HEK293 (cell line): Measurements from ENCODE around the gene ADK.

Experiments
- CTCF ChIA-PET: fragments of 350-600 bp; formaldehyde crosslinking; extraction: SDS; loops from one replicate; lab custom pipeline; 2021; ENCODE audit warnings: antibody characterized with exemption; lab: Yijun Ruan, JAX
- POLR2A ChIA-PET: fragments of 300-600 bp; formaldehyde crosslinking; extraction: SDS; loops from one replicate; lab custom pipeline; 2020; ENCODE audit warnings: antibody characterized with exemption, inconsistent platforms; lab: Yijun Ruan, JAX
- H3K27ac ChIP-seq: fragments of 200-500 bp; sonication (Bioruptor generic); 2 replicates; pipeline ENCODE4 v1.5.1; 2014; ENCODE audit warnings: low read depth, low read length, control low read depth, inconsistent platforms; ENCODE audit errors: extremely low read depth
- H3K36me3 ChIP-seq, 2 experiments: fragments of 200-500 bp in 1 of 2; sonication (Bioruptor generic) in 1 of 2; 1 replicate in 1 of 2; 2 replicates in 1 of 2; pipeline ENCODE4 v1.5.1; 2014 to 2017; ENCODE audit warnings: inconsistent platforms in 2 of 2, low read length in 2 of 2; ENCODE audit not compliant: control insufficient read depth in 2 of 2, insufficient read depth in 1 of 2
- H3K4me1 ChIP-seq: fragments of 200-500 bp; sonication (Bioruptor generic); 2 replicates; pipeline ENCODE4 v1.5.1; 2014; ENCODE audit warnings: mild to moderate bottlenecking, low read length, inconsistent platforms; ENCODE audit not compliant: control insufficient read depth, insufficient read depth
- H3K4me3 ChIP-seq: 2 replicates; pipeline ENCODE4 v1.5.1; 2011; ENCODE audit warnings: low read depth, mild to moderate bottlenecking, control low read depth, low read length, moderate library complexity
- H3K9me3 ChIP-seq: fragments of 200-500 bp; sonication (Bioruptor generic); 2 replicates; pipeline ENCODE4 v1.5.1; 2014; ENCODE audit warnings: low read depth, low read length, inconsistent platforms; ENCODE audit not compliant: control insufficient read depth, insufficient read depth
- OVOL3 ChIP-seq: fragments of 450-650 bp; formaldehyde crosslinking; IDR thresholded peaks from 2 replicates; pipeline ENCODE4 v1.5.1; 2016; ENCODE audit warnings: missing biosample characterization, missing genetic modification characterization
- PATZ1 ChIP-seq: fragments of 450-650 bp; formaldehyde crosslinking; IDR thresholded peaks from 2 replicates; pipeline ENCODE4 v1.5.1; 2016; ENCODE audit warnings: missing biosample characterization, missing genetic modification characterization
- TSHZ1 ChIP-seq: fragments of 450-650 bp; formaldehyde crosslinking; IDR thresholded peaks from 2 replicates; pipeline ENCODE4 v1.5.1; 2016; ENCODE audit warnings: missing biosample characterization, missing genetic modification characterization, borderline replicate concordance
- ZBTB11 ChIP-seq: fragments of 450-650 bp; formaldehyde crosslinking; conservative IDR thresholded peaks from 2 replicates; pipeline ENCODE4 v1.5.1; 2016; ENCODE audit warnings: low read depth, missing biosample characterization, missing genetic modification characterization
- ZBTB6 ChIP-seq: fragments of 450-650 bp; formaldehyde crosslinking; IDR thresholded peaks from 2 replicates; pipeline ENCODE4 v1.5.1; 2017; ENCODE audit warnings: missing biosample characterization, missing genetic modification characterization
- ZBTB7A ChIP-seq: fragments of 450-650 bp; formaldehyde crosslinking; IDR thresholded peaks from 2 replicates; pipeline ENCODE4 v1.5.1; 2016; ENCODE audit warnings: low read depth, missing biosample characterization, missing genetic modification characterization
- ZBTB8A ChIP-seq: fragments of 450-650 bp; formaldehyde crosslinking; IDR thresholded peaks from 2 replicates; pipeline ENCODE4 v1.5.1; 2016; ENCODE audit warnings: missing biosample characterization, missing genetic modification characterization
- ZNF132 ChIP-seq: fragments of 450-650 bp; formaldehyde crosslinking; IDR thresholded peaks from 2 replicates; pipeline ENCODE4 v1.5.1; 2017; ENCODE audit warnings: missing biosample characterization, missing genetic modification characterization, borderline replicate concordance
- ZNF214 ChIP-seq: fragments of 450-650 bp; formaldehyde crosslinking; IDR thresholded peaks from 2 replicates; pipeline ENCODE4 v1.5.1; 2017; ENCODE audit warnings: missing biosample characterization, mild to moderate bottlenecking, missing genetic modification characterization, borderline replicate concordance
- ZNF239 ChIP-seq: fragments of 450-650 bp; formaldehyde crosslinking; IDR thresholded peaks from 2 replicates; pipeline ENCODE4 v1.5.1; 2016; ENCODE audit warnings: missing biosample characterization, missing genetic modification characterization
- ZNF274 ChIP-seq, 2 experiments: fragments of 200-500 bp in 1 of 2; fragments of 450-650 bp in 1 of 2; sonication (Bioruptor generic) in 1 of 2; formaldehyde crosslinking in 1 of 2; IDR thresholded peaks; 2 replicates each; pipeline versions ENCODE4 v1.5.1 to v1.6.1; 2014 to 2016; ENCODE audit warnings: borderline replicate concordance in 1 of 2, inconsistent platforms in 1 of 2, low read length in 1 of 2, missing biosample characterization in 1 of 2, missing genetic modification characterization in 1 of 2
- ZNF341 ChIP-seq: fragments of 450-650 bp; formaldehyde crosslinking; IDR thresholded peaks from 2 replicates; pipeline ENCODE4; 2016; ENCODE audit warnings: low read depth, missing biosample characterization, missing genetic modification characterization
- ZNF404 ChIP-seq: fragments of 450-650 bp; formaldehyde crosslinking; IDR thresholded peaks from 2 replicates; pipeline ENCODE4 v1.5.1; 2017; ENCODE audit warnings: missing biosample characterization, missing genetic modification characterization
- ZNF473 ChIP-seq: fragments of 450-650 bp; formaldehyde crosslinking; IDR thresholded peaks from 2 replicates; pipeline ENCODE4 v1.5.1; 2017; ENCODE audit warnings: missing biosample characterization, missing genetic modification characterization
- ZNF510 ChIP-seq: fragments of 450-650 bp; formaldehyde crosslinking; IDR thresholded peaks from 2 replicates; pipeline ENCODE4 v1.5.1; 2018; ENCODE audit warnings: mild to moderate bottlenecking, missing genetic modification characterization, missing biosample characterization; ENCODE audit not compliant: insufficient replicate concordance
- ZNF560 ChIP-seq: fragments of 450-650 bp; formaldehyde crosslinking; IDR thresholded peaks from 2 replicates; pipeline ENCODE4 v1.5.1; 2017; ENCODE audit warnings: missing biosample characterization, missing genetic modification characterization, borderline replicate concordance
- ZNF658 ChIP-seq: fragments of 450-650 bp; formaldehyde crosslinking; IDR thresholded peaks from 2 replicates; pipeline ENCODE4; 2016; ENCODE audit warnings: missing biosample characterization, missing genetic modification characterization
- ZNF701 ChIP-seq: fragments of 450-650 bp; formaldehyde crosslinking; IDR thresholded peaks from 2 replicates; pipeline ENCODE4 v1.5.1; 2016; ENCODE audit warnings: missing biosample characterization, missing genetic modification characterization
- ZNF777 ChIP-seq: fragments of 450-650 bp; formaldehyde crosslinking; IDR thresholded peaks from 2 replicates; pipeline ENCODE4 v1.5.1; 2017; ENCODE audit warnings: missing biosample characterization, missing genetic modification characterization, borderline replicate concordance
- ZSCAN30 ChIP-seq: fragments of 450-650 bp; IDR thresholded peaks from 2 replicates; pipeline ENCODE4 v1.5.1; 2018; ENCODE audit warnings: missing biosample characterization, mild to moderate bottlenecking, missing genetic modification characterization, moderate library complexity
- ZSCAN4 ChIP-seq: fragments of 450-650 bp; formaldehyde crosslinking; IDR thresholded peaks from 2 replicates; pipeline ENCODE4 v1.5.1; 2017; ENCODE audit warnings: missing biosample characterization, missing genetic modification characterization
- ZXDB ChIP-seq: fragments of 450-650 bp; formaldehyde crosslinking; IDR thresholded peaks from 2 replicates; pipeline ENCODE4 v1.5.1; 2016; ENCODE audit warnings: missing biosample characterization, missing genetic modification characterization

The ADK gene

GRCh38 chr10:74558403-74558802 is 407.4 kb downstream of the ADK start:
- H3K36me3 ChIP-seq = no peaks in the 10 kb centered on the region
- CTCF ChIA-PET = interaction anchor here (0.6 to 1.6 kb wide), 2 partner anchors 26 to 28 kb away, joined by 3 read pairs; no protein-coding TSS in a partner anchor
- H3K4me3 ChIP-seq = no peak overlapping the region
- TF ChIP-seq ZBTB8A (no peak), ZBTB7A (no peak), ZNF777 (tag by site-specific recombination) (no peak), ZNF132 (tag by site-specific recombination) (no peak), OVOL3 (tag by site-specific recombination) (no peak), ZSCAN30 (tag by site-specific recombination) (no peak), TSHZ1 (tag by site-specific recombination) (no peak), ZNF214 (no peak), ZNF404 (tag by site-specific recombination) (no peak), PATZ1 (tag by site-specific recombination) (no peak), ZNF473 (tag by site-specific recombination) (no peak), ZNF658 (tag by site-specific recombination) (no peak)
- H3K9me3 ChIP-seq = no peaks in the 10 kb centered on the region
- H3K4me1 ChIP-seq = no peaks in the 10 kb centered on the region; the same call in 1 of the 2 replicates
- H3K27ac ChIP-seq = no peak overlapping the region
- POLR2A ChIA-PET = no interaction called here

GRCh38 chr10:74558897-74559296 is 407.9 kb downstream of the ADK start:
- ChIA-PET POLR2A (no interaction called here), CTCF (interaction anchor here (1.6 kb wide), 1 partner anchor 27 kb away, joined by 3 read pairs; no protein-coding TSS in a partner anchor)
- Histone ChIP-seq H3K9me3 (no peaks in the 10 kb centered on the region), H3K36me3 (no peaks in the 10 kb centered on the region), H3K4me3 (no peak overlapping the region), H3K27ac (no peak overlapping the region), H3K4me1 (no peaks in the 10 kb centered on the region; the same call in 1 of the 2 replicates)
- TF ChIP-seq ZNF701 (tag by site-specific recombination) = no peak
- no peak for TF ChIP-seq ZNF560 (tag by site-specific recombination)
- TF ChIP-seq ZNF239 (tag by site-specific recombination) = no peak
- no peak for TF ChIP-seq ZNF341 (tag by site-specific recombination)
- TF ChIP-seq ZXDB (tag by site-specific recombination) = no peak
- no peak for TF ChIP-seq ZNF274 (IDR thresholded peaks at IDR 0.05; ENCODE audit: low read length)
- no peak for TF ChIP-seq ZNF274 (tag by site-specific recombination; IDR thresholded peaks at IDR 0.05; ENCODE audit: borderline replicate concordance)
- no peak for TF ChIP-seq OVOL3 (tag by site-specific recombination)
- no peak for TF ChIP-seq ZSCAN4 (tag by site-specific recombination)
- no peak for TF ChIP-seq ZBTB11 (tag by site-specific recombination)
- TF ChIP-seq ZBTB6 (tag by site-specific recombination) = no peak
- no peak for TF ChIP-seq ZNF510 (tag by site-specific recombination)
